Measurements from ENCODE around the gene METTL27. TPM values are rescaled to one million over a fixed set of nuclear protein-coding genes. Genes with fewer than 3 reads are reported as not detected.

Gene METTL27
- total and polyA plus RNA-seq, 12 donors, result 0.16 to 1.3 (median 0.42) TPM; not detected in 3

GRCh38 chr7:73882047-73882402, 39.7 kb upstream of the METTL27 start:
- H3K4me1 ChIP-seq, result peaks cover 34 to 63% (median 41%) of the 10 kb centered on the region in 9 donors
- intact Hi-C loops (cut with DNase I), result loop anchor here in 2 of 10 donors (5.0 kb wide), 1 partner anchor 145 kb away; the partner anchor contains the start of gene ELN (in 2 of the 2)
- TF ChIP-seq, protein P1, sequence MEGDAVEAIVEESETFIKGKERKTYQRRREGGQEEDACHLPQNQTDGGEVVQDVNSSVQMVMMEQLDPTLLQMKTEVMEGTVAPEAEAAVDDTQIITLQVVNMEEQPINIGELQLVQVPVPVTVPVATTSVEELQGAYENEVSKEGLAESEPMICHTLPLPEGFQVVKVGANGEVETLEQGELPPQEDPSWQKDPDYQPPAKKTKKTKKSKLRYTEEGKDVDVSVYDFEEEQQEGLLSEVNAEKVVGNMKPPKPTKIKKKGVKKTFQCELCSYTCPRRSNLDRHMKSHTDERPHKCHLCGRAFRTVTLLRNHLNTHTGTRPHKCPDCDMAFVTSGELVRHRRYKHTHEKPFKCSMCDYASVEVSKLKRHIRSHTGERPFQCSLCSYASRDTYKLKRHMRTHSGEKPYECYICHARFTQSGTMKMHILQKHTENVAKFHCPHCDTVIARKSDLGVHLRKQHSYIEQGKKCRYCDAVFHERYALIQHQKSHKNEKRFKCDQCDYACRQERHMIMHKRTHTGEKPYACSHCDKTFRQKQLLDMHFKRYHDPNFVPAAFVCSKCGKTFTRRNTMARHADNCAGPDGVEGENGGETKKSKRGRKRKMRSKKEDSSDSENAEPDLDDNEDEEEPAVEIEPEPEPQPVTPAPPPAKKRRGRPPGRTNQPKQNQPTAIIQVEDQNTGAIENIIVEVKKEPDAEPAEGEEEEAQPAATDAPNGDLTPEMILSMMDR (IDR thresholded peaks at IDR 0.05), result no peak

DNA sequence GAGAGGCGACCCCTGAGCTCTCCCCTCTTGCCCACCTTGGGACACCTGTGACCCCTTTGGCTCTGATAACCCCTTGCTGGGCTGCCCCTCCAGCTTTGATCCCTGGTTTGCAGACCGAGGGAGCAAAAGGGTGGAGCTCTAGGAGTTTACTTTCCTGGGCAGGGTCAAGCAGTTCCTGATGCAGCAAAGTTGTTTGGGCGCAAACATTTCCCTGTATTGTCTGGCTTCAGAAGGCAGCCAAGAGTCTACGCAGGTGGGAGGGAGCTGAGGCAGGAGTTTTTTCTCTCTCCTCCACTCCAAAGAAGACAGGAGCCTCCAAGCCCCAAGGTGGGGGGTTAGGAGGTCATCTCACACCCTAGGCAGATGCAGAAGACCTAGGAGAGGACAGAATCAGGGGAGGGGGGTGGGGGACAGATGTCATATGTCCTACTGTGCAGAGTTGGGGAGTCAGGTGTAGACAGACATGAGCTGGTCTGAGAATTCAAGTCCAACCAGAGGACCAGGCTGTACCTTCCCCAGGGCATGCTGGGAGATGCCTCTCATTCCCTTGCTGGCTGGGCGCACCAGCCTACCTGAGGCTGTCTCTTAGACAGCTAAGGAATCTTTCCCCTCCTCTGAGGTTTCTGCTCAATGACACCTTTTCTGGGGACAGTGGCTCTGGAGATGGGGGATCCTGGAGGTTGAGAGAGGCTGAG, 39.2 kb upstream of the METTL27 start:
- DNase-seq (no peak), ATAC-seq (peak in 7 of 8 donors; percentile 46 to 85 (median 72))
- H3K4me3 ChIP-seq, result no peak overlapping the region
- intact Hi-C loops (cut with DNase I), result loop anchor here in 2 of 10 donors (5.0 kb wide), 1 partner anchor 146 kb away; the partner anchor contains the start of gene ELN (in 2 of the 2)
- H3K4me1 ChIP-seq, result peaks cover 29 to 59% (median 36%) of the 10 kb centered on the region in 9 donors
- peaks cover 0 to 18% (median 0%) of the 10 kb centered on the region in 7 donors for H3K27me3 ChIP-seq
- 48% methylated on average over 5 of the region's 5 CpGs for WGBS, 2 donors
- H3K27ac ChIP-seq, result peak overlapping the region in 9 of 10 donors; percentile 19 to 90 (median 78)
- no peaks in the 10 kb centered on the region for H3K9me3 ChIP-seq
- H3K36me3 ChIP-seq, result no peaks in the 10 kb centered on the region
- TF ChIP-seq, protein P1 (IDR thresholded peaks at IDR 0.05), result no peak

More at GRCh38 chr7:73882047-73882402, 39.7 kb upstream of the METTL27 start:
- no peak for ATAC-seq
- H3K9me3 ChIP-seq, result no peaks in the 10 kb centered on the region
- DNase-seq, result no peak
- no peaks in the 10 kb centered on the region for H3K36me3 ChIP-seq
- H3K4me3 ChIP-seq, result no peak overlapping the region
- WGBS, 2 donors, result 83 to 88% methylated on average over 3 of the region's 3 CpGs
- peak overlapping the region in 9 of 10 donors; percentile 19 to 90 (median 78) for H3K27ac ChIP-seq
- H3K27me3 ChIP-seq, result peaks cover 0 to 22% (median 0%) of the 10 kb centered on the region in 7 donors

DNA sequence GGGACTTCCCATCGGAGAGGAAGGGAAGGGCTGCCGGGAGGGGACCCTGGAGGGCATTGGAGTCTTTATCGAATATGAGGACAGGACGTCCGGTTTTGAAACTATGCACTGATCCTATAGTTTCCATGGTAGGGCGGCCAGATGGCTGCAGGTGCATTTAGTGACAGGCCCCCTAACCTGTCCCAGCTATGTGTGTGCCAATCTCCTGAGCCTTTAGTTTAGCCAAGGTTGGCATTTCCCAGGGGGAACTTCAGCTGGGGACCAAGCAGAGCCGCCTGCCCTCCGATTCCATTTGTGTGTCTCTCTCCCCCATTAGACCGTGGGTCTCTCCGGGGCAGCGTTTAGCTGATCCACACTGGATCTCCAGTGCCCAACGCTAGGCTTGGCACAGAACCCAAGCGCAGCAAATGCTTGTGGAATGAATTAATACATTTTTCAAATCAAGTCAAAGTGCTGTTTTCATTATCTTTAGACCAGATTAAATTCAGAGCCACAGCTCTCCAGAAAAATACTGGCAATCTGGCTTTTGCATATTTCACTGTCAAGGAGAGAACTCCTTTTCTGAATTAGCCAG, 38.5 kb upstream of the METTL27 start:
- DNase-seq (no peak), ATAC-seq (peak in 2 of 8 donors; percentile 2 to 19)
- intact Hi-C loops (cut with DNase I), result loop anchor here in 2 of 10 donors (5.0 kb wide), 1 partner anchor 146 kb away; the partner anchor contains the start of gene ELN (in 2 of the 2)
- Histone ChIP-seq H3K4me1 (peaks cover 25 to 53% (median 31%) of the 10 kb centered on the region in 9 donors), H3K36me3 (no peaks in the 10 kb centered on the region), H3K9me3 (no peaks in the 10 kb centered on the region), H3K27me3 (peaks cover 0 to 11% (median 0%) of the 10 kb centered on the region in 7 donors), H3K27ac (peak overlapping the region in 9 of 10 donors; percentile 19 to 90 (median 78)), H3K4me3 (no peak overlapping the region)
- 45 to 52% methylated on average over 13 of the region's 13 CpGs for WGBS, 2 donors
- TF ChIP-seq, protein P1 (IDR thresholded peaks at IDR 0.05), result no peak

DNA sequence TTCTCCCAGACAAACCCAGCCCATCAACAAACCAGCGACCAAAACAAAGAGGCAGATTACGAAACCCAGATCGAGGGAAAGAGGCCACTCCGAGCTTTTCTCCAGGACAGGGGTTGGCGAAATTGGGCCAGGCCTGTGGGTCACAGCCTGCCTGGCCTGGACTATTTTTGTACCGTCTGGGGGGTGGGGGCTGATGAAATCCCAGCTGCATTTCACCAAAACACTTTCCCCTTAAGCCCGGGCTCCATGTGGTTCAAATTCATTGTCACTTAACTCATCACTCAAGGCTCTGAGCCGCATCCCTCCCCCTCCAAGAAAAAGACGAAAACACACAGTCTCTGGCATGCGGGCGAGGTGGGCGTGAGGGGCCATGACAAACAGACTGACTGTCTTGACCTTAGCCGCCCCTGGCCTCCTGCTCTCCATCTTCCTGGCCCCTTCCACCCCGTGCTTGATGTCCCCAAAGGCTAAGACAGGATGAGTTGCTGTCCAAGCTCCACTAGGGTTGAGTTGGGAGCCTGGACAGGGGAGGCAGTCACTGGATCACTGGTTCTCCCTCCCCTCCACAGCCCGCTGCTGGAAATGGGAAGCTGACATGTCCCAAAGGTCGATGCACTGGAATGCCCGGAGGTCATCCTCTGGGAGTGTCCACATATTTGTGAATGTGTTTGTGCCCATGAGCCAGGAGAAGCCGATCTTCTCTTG, 37.8 kb upstream of the METTL27 start:
- no peaks in the 10 kb centered on the region for H3K9me3 ChIP-seq
- TF ChIP-seq, protein P1 (IDR thresholded peaks at IDR 0.05), result no peak
- intact Hi-C loops (cut with DNase I), result loop anchor here in 4 of 10 donors (5.0 to 10.0 kb wide), 3 partner anchors 95 to 325 kb away; partner anchors contain the start of gene ELN (in 2 of the 4)
- DNase-seq (peak in 1 of 2 donors; percentile 66), ATAC-seq (peak; percentile 29 to 82 (median 54))
- no peak overlapping the region for H3K4me3 ChIP-seq
- H3K4me1 ChIP-seq, result peaks cover 25 to 50% (median 31%) of the 10 kb centered on the region in 9 donors
- peak overlapping the region in 9 of 10 donors; percentile 19 to 90 (median 78) for H3K27ac ChIP-seq
- 44 to 45% methylated on average over 18 of the region's 18 CpGs for WGBS, 2 donors
- H3K36me3 ChIP-seq, result no peaks in the 10 kb centered on the region
- H3K27me3 ChIP-seq, result peaks cover 0 to 10% (median 0%) of the 10 kb centered on the region in 7 donors

Data from heart right ventricle (tissue), 16 donors.